Suprapubic skin (tissue), 4 donors: ENCODE results near the gene DCD.

Source experiments
- EP300 ChIP-seq: sonication (generic); formaldehyde crosslinking; IDR thresholded peaks from one replicate; pipeline ENCODE4 v1.6.1; 2017; ENCODE audit warnings: antibody characterized with exemption
- POLR2A ChIP-seq, 2 donors: fragments of 450-650 bp; IDR thresholded peaks; one replicate each; pipeline ENCODE4 v1.6.1; 2017; ENCODE audit warnings: antibody characterized with exemption in 2 of 2, mild to moderate bottlenecking in 2 of 2, moderate library complexity in 2 of 2
- POLR2AphosphoS5 ChIP-seq, 3 donors: sonication (generic); formaldehyde crosslinking; IDR thresholded peaks; one replicate each; pipeline ENCODE4 v1.6.1; 2017; ENCODE audit warnings: antibody characterized with exemption in 3 of 3
- TF ChIP-seq, protein P1 (sequence below), 2 donors: fragments of 200-600 bp in 1 of 2; fragments of 450-650 bp in 1 of 2; sonication (generic) in 1 of 2; IDR thresholded peaks; one replicate each; pipeline ENCODE4 v1.5.1; 2016 to 2019; ENCODE audit warnings: antibody characterized with exemption in 2 of 2, mild to moderate bottlenecking in 1 of 2, moderate library complexity in 1 of 2

DNA sequence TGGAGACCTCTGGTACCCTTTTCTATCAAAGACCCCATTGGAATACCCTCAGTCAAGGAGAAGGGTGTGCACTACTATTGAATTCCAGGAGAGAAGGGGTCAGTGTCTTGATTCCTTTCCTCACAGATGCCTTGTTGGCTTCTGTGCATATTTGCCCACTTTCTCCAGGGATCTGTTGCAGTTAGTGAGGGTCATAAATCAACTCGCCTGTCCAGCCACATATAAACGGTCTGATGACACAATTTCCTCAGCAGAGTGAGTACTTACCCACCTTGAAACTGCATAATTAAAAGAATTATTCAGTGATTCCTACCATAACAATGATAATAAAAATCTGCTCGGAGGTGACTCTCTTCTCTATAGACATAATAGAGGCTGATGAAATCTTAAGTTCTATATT, 13.9 kb upstream of the DCD start:
- TF ChIP-seq POLR2A (IDR thresholded peaks at IDR 0.05): no peak
- TF ChIP-seq, protein P1, sequence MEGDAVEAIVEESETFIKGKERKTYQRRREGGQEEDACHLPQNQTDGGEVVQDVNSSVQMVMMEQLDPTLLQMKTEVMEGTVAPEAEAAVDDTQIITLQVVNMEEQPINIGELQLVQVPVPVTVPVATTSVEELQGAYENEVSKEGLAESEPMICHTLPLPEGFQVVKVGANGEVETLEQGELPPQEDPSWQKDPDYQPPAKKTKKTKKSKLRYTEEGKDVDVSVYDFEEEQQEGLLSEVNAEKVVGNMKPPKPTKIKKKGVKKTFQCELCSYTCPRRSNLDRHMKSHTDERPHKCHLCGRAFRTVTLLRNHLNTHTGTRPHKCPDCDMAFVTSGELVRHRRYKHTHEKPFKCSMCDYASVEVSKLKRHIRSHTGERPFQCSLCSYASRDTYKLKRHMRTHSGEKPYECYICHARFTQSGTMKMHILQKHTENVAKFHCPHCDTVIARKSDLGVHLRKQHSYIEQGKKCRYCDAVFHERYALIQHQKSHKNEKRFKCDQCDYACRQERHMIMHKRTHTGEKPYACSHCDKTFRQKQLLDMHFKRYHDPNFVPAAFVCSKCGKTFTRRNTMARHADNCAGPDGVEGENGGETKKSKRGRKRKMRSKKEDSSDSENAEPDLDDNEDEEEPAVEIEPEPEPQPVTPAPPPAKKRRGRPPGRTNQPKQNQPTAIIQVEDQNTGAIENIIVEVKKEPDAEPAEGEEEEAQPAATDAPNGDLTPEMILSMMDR (IDR thresholded peaks at IDR 0.05): no peak
- TF ChIP-seq POLR2AphosphoS5 (IDR thresholded peaks at IDR 0.05): no peak
- TF ChIP-seq EP300: no peak
